GM13977 (cell line): ENCODE measurements around the gene ZNF333.
A peak's percentile ranks its signal among the peaks of the same experiment; 100 is the strongest.

Experiments
- DNase-seq: peaks from one replicate; pipeline ENCODE4 v3.0.0; 2012; ENCODE audit warnings: low spot score
- in situ Hi-C: fragments of 300-500 bp; cut with MboI; formaldehyde crosslinking; loops from one replicate; pipeline ENCODE4 v1.12.0; 2022; ENCODE audit warnings: low sequenced_read_pairs, low pct_unique_long_range_greater_than_20kb, mixed read lengths, inconsistent platforms; ENCODE audit not compliant: unreplicated experiment
- TF ChIP-seq, protein P1 (sequence below): IDR thresholded peaks from 2 replicates; pipeline ENCODE4 v1.5.1; 2012; ENCODE audit warnings: mild to moderate bottlenecking, control low read depth; ENCODE audit not compliant: insufficient read depth; ENCODE audit errors: extremely low read depth, missing control alignments

ZNF333 gene

DNA sequence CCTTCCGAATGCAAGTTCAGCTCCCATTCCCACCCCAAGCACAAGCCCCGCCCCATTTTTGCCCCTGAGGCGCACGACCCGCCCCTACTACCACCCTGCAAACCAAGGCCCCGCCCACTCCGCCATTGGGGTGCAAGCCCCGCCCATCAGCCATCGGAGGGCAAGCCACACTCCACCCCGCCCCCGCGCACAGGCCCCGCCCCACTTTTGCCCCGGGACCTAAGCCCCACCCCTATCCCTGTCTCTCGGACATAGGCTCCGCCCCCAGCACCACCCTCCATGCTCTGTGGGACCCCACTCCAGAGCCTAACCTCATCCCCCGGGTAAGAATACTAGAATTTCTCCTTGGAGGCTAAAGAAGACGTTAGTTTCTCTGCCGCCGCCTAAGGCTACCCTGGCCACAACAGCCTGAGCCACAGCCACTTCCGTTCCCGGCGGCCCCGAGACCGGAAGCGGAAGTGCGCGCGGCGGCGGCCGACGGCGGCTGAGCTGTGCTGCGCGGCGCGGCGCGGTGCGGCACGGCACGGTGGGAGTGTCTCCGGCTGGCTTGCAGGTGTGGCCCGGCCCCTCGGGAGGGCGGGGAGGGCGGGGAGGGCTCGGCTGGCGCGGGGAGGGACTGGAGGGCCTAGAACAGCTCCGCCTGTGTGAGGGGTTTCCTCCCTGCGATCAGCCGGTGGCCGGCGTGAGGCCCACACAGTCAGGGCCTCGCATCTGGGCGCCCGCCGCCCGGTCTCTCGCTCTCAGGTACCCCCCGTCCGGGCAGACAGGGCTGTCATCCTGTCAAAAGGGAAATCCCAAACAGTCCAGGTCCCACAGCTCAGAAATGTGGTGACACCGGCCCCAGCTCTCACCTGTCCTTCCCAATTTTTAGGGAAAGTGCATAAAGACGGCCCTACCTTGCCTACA is at the start of gene ZNF333:
TSS of gene ZNF333 (plus strand) at position 451 of the 906 bp plus-strand sequence. CDS start 3,444 bp downstream, outside the sequence.
- TF ChIP-seq, protein P1, sequence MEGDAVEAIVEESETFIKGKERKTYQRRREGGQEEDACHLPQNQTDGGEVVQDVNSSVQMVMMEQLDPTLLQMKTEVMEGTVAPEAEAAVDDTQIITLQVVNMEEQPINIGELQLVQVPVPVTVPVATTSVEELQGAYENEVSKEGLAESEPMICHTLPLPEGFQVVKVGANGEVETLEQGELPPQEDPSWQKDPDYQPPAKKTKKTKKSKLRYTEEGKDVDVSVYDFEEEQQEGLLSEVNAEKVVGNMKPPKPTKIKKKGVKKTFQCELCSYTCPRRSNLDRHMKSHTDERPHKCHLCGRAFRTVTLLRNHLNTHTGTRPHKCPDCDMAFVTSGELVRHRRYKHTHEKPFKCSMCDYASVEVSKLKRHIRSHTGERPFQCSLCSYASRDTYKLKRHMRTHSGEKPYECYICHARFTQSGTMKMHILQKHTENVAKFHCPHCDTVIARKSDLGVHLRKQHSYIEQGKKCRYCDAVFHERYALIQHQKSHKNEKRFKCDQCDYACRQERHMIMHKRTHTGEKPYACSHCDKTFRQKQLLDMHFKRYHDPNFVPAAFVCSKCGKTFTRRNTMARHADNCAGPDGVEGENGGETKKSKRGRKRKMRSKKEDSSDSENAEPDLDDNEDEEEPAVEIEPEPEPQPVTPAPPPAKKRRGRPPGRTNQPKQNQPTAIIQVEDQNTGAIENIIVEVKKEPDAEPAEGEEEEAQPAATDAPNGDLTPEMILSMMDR = no peak
- peak; percentile 96 for DNase-seq
- in situ Hi-C loops = loop anchor here (5.0 kb wide), 1 partner anchor 108 kb away; the partner anchor contains the start of gene CLEC17A

DNA sequence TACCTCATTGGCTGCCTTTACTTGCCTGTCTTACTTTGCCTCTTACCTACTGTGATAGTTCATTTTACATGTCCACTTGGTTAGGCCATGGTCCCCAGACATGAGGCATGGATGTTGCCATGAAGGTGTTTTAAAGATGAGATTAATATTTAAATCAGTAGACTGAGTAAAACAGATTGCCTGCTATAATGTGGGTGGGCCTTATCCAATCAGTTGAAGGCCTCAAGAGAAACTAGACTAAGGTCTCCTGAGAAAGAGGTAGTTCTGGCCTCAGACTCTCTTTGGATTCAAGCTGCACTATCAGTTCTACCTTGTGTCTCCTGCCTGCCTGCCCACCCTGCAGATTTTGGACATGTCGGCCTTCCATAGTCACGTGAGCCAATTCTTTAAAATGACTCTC is 41.3 kb upstream of the ZNF333 start:
- no peak for DNase-seq
- TF ChIP-seq, protein P1 = no peak
- in situ Hi-C loops = no loop called here

DNA sequence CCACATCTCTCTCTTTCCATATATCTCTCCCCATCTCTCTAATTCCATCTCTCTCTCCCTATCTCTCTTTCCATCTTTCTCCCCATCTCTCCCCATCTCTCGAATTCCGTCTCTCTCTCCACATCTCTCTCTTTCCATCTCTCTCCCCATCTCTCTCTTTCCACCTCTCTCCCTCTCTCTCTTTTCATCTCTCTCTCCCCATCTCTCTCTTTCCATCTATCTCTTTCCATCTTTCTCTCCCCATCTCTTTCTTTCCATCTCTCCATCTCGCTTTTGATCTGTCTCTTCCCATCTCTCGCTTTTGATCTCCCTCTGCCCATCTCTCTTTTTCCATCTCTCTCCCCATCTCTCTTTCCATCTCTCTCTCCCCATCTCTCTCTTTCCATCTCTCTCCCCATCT is 40.8 kb upstream of the ZNF333 start:
- DNase-seq = no peak
- TF ChIP-seq, protein P1 = no peak
- in situ Hi-C loops = no loop called here

DNA sequence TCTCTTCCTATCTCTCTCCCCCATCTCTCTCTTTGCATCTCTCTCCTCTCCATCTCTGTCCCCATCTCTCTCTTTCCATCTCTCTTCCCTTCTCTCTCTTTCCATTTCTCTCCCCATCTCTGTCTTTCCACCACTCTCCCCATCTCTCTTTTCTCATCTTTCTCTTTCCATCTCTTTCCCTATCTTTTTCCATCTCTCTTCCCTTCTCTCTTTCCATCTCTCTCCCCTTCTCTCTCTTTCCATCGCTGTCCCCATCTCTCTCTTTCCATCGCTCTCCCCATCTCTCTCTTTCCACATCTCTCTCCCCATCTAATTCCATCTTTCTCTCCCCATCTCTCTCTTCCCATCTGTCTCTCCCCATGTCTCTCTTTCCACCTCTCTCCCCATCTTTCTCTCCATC is 39.7 kb upstream of the ZNF333 start:
- in situ Hi-C loops = no loop called here
- TF ChIP-seq, protein P1 = no peak

DNA sequence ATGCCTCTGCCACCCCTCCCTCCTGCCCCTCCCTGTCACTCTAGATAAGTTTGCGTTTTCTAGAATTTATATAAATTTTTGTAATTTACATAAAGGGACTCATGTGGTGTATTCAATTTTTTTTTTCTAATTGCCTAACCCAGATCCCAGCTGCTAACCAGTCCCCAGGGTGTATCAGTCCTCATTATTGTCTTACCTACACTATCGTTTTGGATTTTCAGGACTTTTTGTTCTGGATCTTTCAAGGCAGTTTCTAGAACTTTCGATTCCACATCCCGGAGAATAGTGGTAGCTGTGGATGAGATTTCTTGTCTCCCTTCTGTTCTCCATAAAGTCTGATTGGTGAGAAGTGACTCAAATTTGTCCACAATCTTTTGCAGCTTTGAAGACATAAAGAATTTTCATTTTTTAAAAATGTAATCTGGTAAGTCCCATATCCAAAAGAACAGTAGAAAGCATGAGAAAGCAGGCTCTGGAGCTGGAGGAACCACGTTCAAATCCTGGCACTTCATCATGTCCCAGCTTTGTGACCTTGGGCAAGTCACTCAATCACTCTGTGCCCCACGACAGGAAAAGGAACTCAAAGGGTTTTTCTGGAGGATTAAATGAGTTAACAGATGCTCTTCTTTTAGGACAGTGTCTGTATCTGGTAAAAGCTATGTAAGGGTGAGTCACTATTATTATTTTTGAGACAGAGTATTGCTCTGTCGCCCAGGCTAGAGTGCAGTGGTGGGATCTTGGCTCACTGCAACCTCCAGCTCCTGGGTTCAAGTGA is 34.9 kb upstream of the ZNF333 start:
- no peak for DNase-seq
- TF ChIP-seq, protein P1 = no peak
- in situ Hi-C loops = no loop called here

More for the DNA sequence above, 39.7 kb upstream of the ZNF333 start:
- DNase-seq = no peak

DNA sequence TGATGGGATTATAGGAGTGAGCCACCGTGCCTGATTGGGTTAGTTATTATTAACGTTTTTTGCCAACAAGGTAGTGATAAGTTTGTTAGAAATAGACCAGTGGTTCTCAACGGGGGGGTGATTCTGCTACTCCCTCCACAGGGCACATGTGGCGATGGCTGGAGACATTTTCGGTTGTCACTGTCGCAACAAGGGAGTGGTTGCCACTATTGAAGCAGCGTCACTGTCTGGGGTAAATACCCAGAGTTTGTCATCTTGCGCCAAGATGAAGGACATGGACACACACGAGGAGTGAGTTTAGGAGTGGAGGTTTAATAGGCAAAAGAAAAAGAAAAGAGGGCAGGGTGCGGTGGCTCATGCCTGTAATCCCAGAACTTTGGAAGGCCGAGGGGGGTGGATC is 34.1 kb upstream of the ZNF333 start:
- in situ Hi-C loops = no loop called here
- DNase-seq = no peak
- TF ChIP-seq, protein P1 = no peak
